ENCODE results near the gene TAB2.
A peak's percentile ranks its signal among the peaks of the same experiment; 100 is the strongest.

DNA sequence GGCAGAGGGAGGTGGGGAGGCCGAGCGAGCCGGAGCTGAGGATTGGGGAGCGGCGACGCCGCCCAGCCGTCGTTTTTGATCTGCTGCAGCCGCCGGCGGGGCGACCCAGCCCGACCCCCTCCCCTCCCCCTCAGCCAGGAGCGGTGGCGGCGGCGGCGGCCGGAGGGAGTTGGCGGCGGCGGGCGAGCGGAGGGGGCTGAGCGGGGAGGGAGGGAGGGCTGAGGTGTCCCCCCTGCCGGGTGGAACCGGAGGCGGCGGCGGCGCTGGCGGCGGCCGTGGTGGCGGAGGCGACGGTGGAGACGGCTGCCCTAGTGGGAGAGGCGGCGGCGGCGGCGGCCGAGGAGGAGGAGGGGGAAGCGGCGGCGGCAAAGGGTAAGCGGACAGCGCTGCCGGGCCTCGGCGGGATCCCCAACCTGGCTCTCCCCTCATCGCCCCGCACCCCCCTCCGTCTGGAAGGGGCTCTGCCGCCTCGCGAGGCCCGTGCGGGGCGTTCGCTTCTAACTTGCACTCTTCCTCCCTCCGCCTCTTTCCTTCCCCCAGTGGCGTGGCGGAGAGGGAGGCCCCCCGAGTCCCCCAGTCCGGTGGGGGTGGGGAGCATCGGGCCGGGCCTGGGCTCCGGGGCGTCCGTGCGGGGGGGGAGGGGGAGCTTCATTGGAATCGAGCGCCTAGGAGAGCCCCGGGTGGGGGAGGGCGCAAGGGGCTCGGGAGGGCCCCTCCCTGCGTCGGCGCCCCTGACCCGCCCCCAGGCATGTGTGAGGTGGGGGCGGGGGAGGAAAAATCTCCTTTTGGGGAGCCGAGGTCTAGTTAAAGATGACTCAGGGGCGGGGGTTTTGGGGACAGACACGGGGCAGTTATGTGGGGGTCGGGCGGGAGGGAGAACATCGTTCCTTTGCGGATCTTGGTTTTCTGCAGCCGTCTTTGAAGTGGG, at the start of gene TAB2:
- TF ChIP-seq FOSL1 (IDR thresholded peaks at IDR 0.05; ENCODE audit: insufficient read depth, low read depth, low read length) (no peak), CHD2 (IDR thresholded peaks at IDR 0.05; ENCODE audit: low read length) (0 out of 2 replicates have a peak, but pooled peaks have one; percentile 17), JUND (IDR thresholded peaks at IDR 0.05; ENCODE audit: low read length) (no peak), MAX (IDR thresholded peaks at IDR 0.05) (no peak), CTCF (IDR thresholded peaks at IDR 0.05; ENCODE audit: control extremely low read depth in 1 of 3, insufficient read depth in 1 of 3, low read depth in 1 of 3, low read length in 3 of 3) (no peak), EP300 (IDR thresholded peaks at IDR 0.05; ENCODE audit: borderline replicate concordance in 1 of 2, low read depth in 2 of 2, low read length in 2 of 2) (peak; percentile 1 to 7; a peak in 1 of 3 replicates), BCL11A (IDR thresholded peaks at IDR 0.05; ENCODE audit: low read depth in 2 of 2, low read length in 2 of 2) (no peak), SAP30 (IDR thresholded peaks at IDR 0.05; ENCODE audit: insufficient read depth, insufficient replicate concordance, low read length) (no peak), JUN (IDR thresholded peaks at IDR 0.05; ENCODE audit: low read depth, low read length) (no peak), EZH2 (IDR thresholded peaks at IDR 0.05; ENCODE audit: low read depth, low read length, severe bottlenecking) (no peak), POLR2A (IDR thresholded peaks at IDR 0.05; ENCODE audit: control extremely low read depth in 1 of 2, low read depth in 2 of 2, low read length in 2 of 2) (peak in 1 of 2 experiments; percentile 64; a peak in 2 of 3 replicates), KDM5A (IDR thresholded peaks at IDR 0.05; ENCODE audit: low read length) (no peak)
- TF ChIP-seq, protein P1, sequence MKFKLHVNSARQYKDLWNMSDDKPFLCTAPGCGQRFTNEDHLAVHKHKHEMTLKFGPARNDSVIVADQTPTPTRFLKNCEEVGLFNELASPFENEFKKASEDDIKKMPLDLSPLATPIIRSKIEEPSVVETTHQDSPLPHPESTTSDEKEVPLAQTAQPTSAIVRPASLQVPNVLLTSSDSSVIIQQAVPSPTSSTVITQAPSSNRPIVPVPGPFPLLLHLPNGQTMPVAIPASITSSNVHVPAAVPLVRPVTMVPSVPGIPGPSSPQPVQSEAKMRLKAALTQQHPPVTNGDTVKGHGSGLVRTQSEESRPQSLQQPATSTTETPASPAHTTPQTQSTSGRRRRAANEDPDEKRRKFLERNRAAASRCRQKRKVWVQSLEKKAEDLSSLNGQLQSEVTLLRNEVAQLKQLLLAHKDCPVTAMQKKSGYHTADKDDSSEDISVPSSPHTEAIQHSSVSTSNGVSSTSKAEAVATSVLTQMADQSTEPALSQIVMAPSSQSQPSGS (IDR thresholded peaks at IDR 0.05; ENCODE audit: low read length), result no peak
